Neural cell (in vitro differentiated cells): Measurements from ENCODE around the gene DPM3.
"Not testable (repeated sequence)": the region's sequence is repeated elsewhere in the genome, so short reads cannot be mapped to it uniquely, and the experiment has no call there.

ENCODE experiments used
- CTCF ChIP-seq: fragments of 450-650 bp; IDR thresholded peaks from 2 replicates; pipeline ENCODE4 v1.5.1; 2014; ENCODE audit warnings: antibody characterized with exemption, mild to moderate bottlenecking, moderate library complexity; ENCODE audit not compliant: poor library complexity, severe bottlenecking
- RAD21 ChIP-seq: fragments of 450-650 bp; conservative IDR thresholded peaks from 2 replicates; pipeline ENCODE4 v1.6.1; 2014; ENCODE audit warnings: antibody characterized with exemption, mild to moderate bottlenecking, moderate library complexity
- REST ChIP-seq: IDR thresholded peaks from 2 replicates; pipeline ENCODE4 v1.6.1; 2012; ENCODE audit warnings: borderline replicate concordance

GRCh38 chr1:155118090-155118489 is 22.2 kb downstream of the DPM3 start:
- TF ChIP-seq REST, RAD21, CTCF: not testable (repeated sequence)
